ENCODE results near the gene ALDH3B2. TPM values are rescaled to one million over a fixed set of nuclear protein-coding genes. Genes with fewer than 3 reads are reported as not detected.
"Not testable (repeated sequence)": the region's sequence is repeated elsewhere in the genome, so short reads cannot be mapped to it uniquely, and the experiment has no call there.

The ALDH3B2 gene
- polyA plus RNA-seq, 3 donors, result not detected

- H3K36me3 Mint-ChIP-seq; H3K27me3 ChIP-seq (ENCODE audit: control insufficient read depth in 2 of 2, insufficient read depth in 2 of 2, low read length in 2 of 2); H3K27ac ChIP-seq (ENCODE audit: low read depth in 1 of 2, low read length in 2 of 2); H3K4me1 Mint-ChIP-seq; H3K9me3 Mint-ChIP-seq; H3K4me1 ChIP-seq (ENCODE audit: control insufficient read depth in 1 of 2, insufficient read depth in 2 of 2, low read length in 2 of 2); H3K4me3 ChIP-seq (replicated peaks in 1 of 3; ENCODE audit: low read depth in 2 of 3, low read length in 3 of 3); H4K20me1 ChIP-seq (ENCODE audit: insufficient read depth, low read length); H3K27ac Mint-ChIP-seq; DNase-seq; H3K9me3 ChIP-seq (replicated peaks in 1 of 2; ENCODE audit: control insufficient read depth in 1 of 2, insufficient read depth in 1 of 2, low read length in 2 of 2); H2AFZ ChIP-seq (ENCODE audit: insufficient read depth, low read depth, low read length, poor library complexity, severe bottlenecking); H3K9ac ChIP-seq (ENCODE audit: insufficient read depth, low read length, poor library complexity, severe bottlenecking); H3K4me3 Mint-ChIP-seq; H3K4me2 ChIP-seq (replicated peaks; ENCODE audit: extremely low read depth, low read length, poor library complexity, severe bottlenecking); H3K36me3 ChIP-seq (replicated peaks in 1 of 2; ENCODE audit: control insufficient read depth in 1 of 2, insufficient read depth in 2 of 2, low read length in 2 of 2); H3K79me2 ChIP-seq (ENCODE audit: insufficient read depth, low read length): not testable (repeated sequence)
- intact Hi-C loops (cut with micrococcal nuclease), result loop anchor here in 1 of 2 donors (10.0 kb wide), 1 partner anchor 93 kb away; no protein-coding TSS in a partner anchor
- 86% methylated on average over 1 of the region's 3 CpGs for WGBS (ENCODE audit: insufficient coverage)
- H3K27me3 Mint-ChIP-seq (ENCODE audit: low read depth in 3 of 3), result peaks cover 10 to 12% (median 11%) of the 10 kb centered on the region in 3 donors
These were observed 52.5 kb downstream of the ALDH3B2 start for GRCh38 chr11:67621928-67622327.

- H3K27me3 ChIP-seq (ENCODE audit: control insufficient read depth in 2 of 2, insufficient read depth in 2 of 2, low read length in 2 of 2), result peaks cover 0 to 13% of the 10 kb centered on the region in 2 donors
- intact Hi-C loops (cut with micrococcal nuclease), result loop anchor here in 1 of 2 donors (10.0 kb wide), 1 partner anchor 94 kb away; no protein-coding TSS in a partner anchor
- WGBS (ENCODE audit: insufficient coverage), result 95% methylated on average over 13 of the region's 13 CpGs
- H3K79me2 ChIP-seq (ENCODE audit: insufficient read depth, low read length); H3K27ac Mint-ChIP-seq; H3K4me3 Mint-ChIP-seq; H3K4me3 ChIP-seq (replicated peaks in 1 of 3; ENCODE audit: low read depth in 2 of 3, low read length in 3 of 3); H3K4me1 Mint-ChIP-seq; H3K9me3 ChIP-seq (replicated peaks in 1 of 2; ENCODE audit: control insufficient read depth in 1 of 2, insufficient read depth in 1 of 2, low read length in 2 of 2); H3K9me3 Mint-ChIP-seq; H3K4me1 ChIP-seq (ENCODE audit: control insufficient read depth in 1 of 2, insufficient read depth in 2 of 2, low read length in 2 of 2); H3K36me3 Mint-ChIP-seq; H3K36me3 ChIP-seq (replicated peaks in 1 of 2; ENCODE audit: control insufficient read depth in 1 of 2, insufficient read depth in 2 of 2, low read length in 2 of 2); H4K20me1 ChIP-seq (ENCODE audit: insufficient read depth, low read length); H3K4me2 ChIP-seq (replicated peaks; ENCODE audit: extremely low read depth, low read length, poor library complexity, severe bottlenecking); DNase-seq; H3K27ac ChIP-seq (ENCODE audit: low read depth in 1 of 2, low read length in 2 of 2); H2AFZ ChIP-seq (ENCODE audit: insufficient read depth, low read depth, low read length, poor library complexity, severe bottlenecking); H3K9ac ChIP-seq (ENCODE audit: insufficient read depth, low read length, poor library complexity, severe bottlenecking): not testable (repeated sequence)
- H3K27me3 Mint-ChIP-seq (ENCODE audit: low read depth in 3 of 3), result peaks cover 22 to 24% (median 23%) of the 10 kb centered on the region in 3 donors
These were observed 53.8 kb downstream of the ALDH3B2 start for GRCh38 chr11:67620621-67621020.

DNA sequence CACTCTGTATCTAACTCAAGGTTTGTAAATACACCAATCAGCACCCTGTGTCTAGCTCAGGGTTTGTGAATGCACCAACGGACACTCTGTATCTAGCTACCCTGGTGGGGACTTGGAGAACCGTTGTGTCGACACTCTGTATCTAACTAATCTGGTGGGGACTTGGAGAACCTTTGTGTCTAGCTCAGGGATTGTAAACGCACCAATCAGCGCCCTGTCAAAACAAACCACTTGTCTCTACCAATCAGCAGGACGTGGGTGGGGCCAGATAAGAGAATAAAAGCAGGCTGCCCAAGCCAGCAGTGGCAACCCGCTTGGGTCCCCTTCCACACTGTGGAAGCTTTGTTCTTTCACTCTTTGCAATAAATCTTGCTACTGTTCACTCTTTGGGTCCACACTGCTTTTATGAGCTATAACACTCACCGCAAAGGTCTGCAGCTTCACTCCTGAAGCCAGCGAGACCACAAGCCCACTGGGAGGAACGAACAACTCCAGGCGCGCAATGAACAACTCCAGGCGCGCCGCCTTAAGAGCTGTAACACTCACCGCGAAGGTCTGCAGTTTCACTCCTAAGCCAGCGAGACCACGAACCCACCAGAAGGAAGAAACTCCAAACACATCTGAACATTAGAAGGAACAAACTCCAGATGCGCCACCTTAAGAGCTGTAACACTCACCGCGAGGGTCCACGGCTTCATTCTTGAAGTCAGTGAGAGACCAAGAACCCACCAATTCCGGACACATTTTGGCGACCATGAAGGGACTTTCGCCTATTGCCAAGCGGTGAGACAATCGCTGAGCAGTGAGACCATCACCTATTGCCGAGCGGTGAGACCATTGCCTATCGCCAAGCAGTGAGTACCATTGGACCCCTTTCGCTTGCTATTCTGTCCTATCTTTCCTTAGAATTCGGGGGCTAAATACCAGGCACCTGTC, 54.5 kb downstream of the ALDH3B2 start:
- peak overlapping the region in 1 of 7 donors; percentile 64 for H3K27ac Mint-ChIP-seq

GRCh38 chr11:67618901-67619659, 55.3 kb downstream of the ALDH3B2 start:
- H3K9me3 Mint-ChIP-seq; H3K4me3 Mint-ChIP-seq; H3K79me2 ChIP-seq (ENCODE audit: insufficient read depth, low read length); H3K9me3 ChIP-seq (replicated peaks in 1 of 2; ENCODE audit: control insufficient read depth in 1 of 2, insufficient read depth in 1 of 2, low read length in 2 of 2); H3K9ac ChIP-seq (ENCODE audit: insufficient read depth, low read length, poor library complexity, severe bottlenecking); H3K36me3 ChIP-seq (replicated peaks in 1 of 2; ENCODE audit: control insufficient read depth in 1 of 2, insufficient read depth in 2 of 2, low read length in 2 of 2); H3K4me1 Mint-ChIP-seq; DNase-seq; H3K4me2 ChIP-seq (replicated peaks; ENCODE audit: extremely low read depth, low read length, poor library complexity, severe bottlenecking); H3K27ac ChIP-seq (ENCODE audit: low read depth in 1 of 2, low read length in 2 of 2); H3K27ac Mint-ChIP-seq; H4K20me1 ChIP-seq (ENCODE audit: insufficient read depth, low read length); H3K36me3 Mint-ChIP-seq; intact Hi-C loops (cut with micrococcal nuclease); H3K4me3 ChIP-seq (replicated peaks in 1 of 3; ENCODE audit: low read depth in 2 of 3, low read length in 3 of 3); H2AFZ ChIP-seq (ENCODE audit: insufficient read depth, low read depth, low read length, poor library complexity, severe bottlenecking): not testable (repeated sequence)
- peaks cover 21 to 28% (median 25%) of the 10 kb centered on the region in 3 donors for H3K27me3 Mint-ChIP-seq (ENCODE audit: low read depth in 3 of 3)
- 97% methylated on average over 30 of the region's 40 CpGs for WGBS (ENCODE audit: insufficient coverage)
- Histone ChIP-seq H3K27me3 (ENCODE audit: control insufficient read depth in 2 of 2, insufficient read depth in 2 of 2, low read length in 2 of 2) (peaks cover 0 to 17% of the 10 kb centered on the region in 2 donors), H3K4me1 (ENCODE audit: control insufficient read depth in 1 of 2, insufficient read depth in 2 of 2, low read length in 2 of 2) (peaks cover 11 to 15% of the 10 kb centered on the region in 2 donors)

More for the DNA sequence above, 54.5 kb downstream of the ALDH3B2 start:
- peaks cover 22 to 28% (median 25%) of the 10 kb centered on the region in 3 donors for H3K27me3 Mint-ChIP-seq (ENCODE audit: low read depth in 3 of 3)
- H3K9me3 Mint-ChIP-seq; H3K36me3 ChIP-seq (replicated peaks in 1 of 2; ENCODE audit: control insufficient read depth in 1 of 2, insufficient read depth in 2 of 2, low read length in 2 of 2); H3K4me1 ChIP-seq (ENCODE audit: control insufficient read depth in 1 of 2, insufficient read depth in 2 of 2, low read length in 2 of 2); H3K4me1 Mint-ChIP-seq; H3K4me3 Mint-ChIP-seq; H4K20me1 ChIP-seq (ENCODE audit: insufficient read depth, low read length); H3K4me2 ChIP-seq (replicated peaks; ENCODE audit: extremely low read depth, low read length, poor library complexity, severe bottlenecking); H3K9ac ChIP-seq (ENCODE audit: insufficient read depth, low read length, poor library complexity, severe bottlenecking); H3K27ac ChIP-seq (ENCODE audit: low read depth in 1 of 2, low read length in 2 of 2); H3K9me3 ChIP-seq (replicated peaks in 1 of 2; ENCODE audit: control insufficient read depth in 1 of 2, insufficient read depth in 1 of 2, low read length in 2 of 2); H3K79me2 ChIP-seq (ENCODE audit: insufficient read depth, low read length); H3K36me3 Mint-ChIP-seq; H2AFZ ChIP-seq (ENCODE audit: insufficient read depth, low read depth, low read length, poor library complexity, severe bottlenecking); H3K4me3 ChIP-seq (replicated peaks in 1 of 3; ENCODE audit: low read depth in 2 of 3, low read length in 3 of 3); DNase-seq: not testable (repeated sequence)
- WGBS (ENCODE audit: insufficient coverage), result 86% methylated on average over 28 of the region's 33 CpGs
- intact Hi-C loops (cut with micrococcal nuclease), result loop anchor here in 1 of 2 donors (10.0 kb wide), 1 partner anchor 95 kb away; no protein-coding TSS in a partner anchor
- peaks cover 0 to 17% of the 10 kb centered on the region in 2 donors for H3K27me3 ChIP-seq (ENCODE audit: control insufficient read depth in 2 of 2, insufficient read depth in 2 of 2, low read length in 2 of 2)
